MG63 (cell line): ENCODE results near the gene ETF1. TPM values are rescaled to one million over a fixed set of nuclear protein-coding genes. Genes with fewer than 3 reads are reported as not detected.
"Not testable (repeated sequence)": the region's sequence is repeated elsewhere in the genome, so short reads cannot be mapped to it uniquely, and the experiment has no call there.

ENCODE experiments used
- DNase-seq: peaks from one replicate; pipeline ENCODE4 v3.0.0-alpha.2; 2020
- H3K27me3 ChIP-seq: fragments of 250-450 bp; sonication (Bioruptor Pico); 2 replicates; pipeline ENCODE4 v1.5.1; 2020; ENCODE audit warnings: mild to moderate bottlenecking, moderate library complexity
- H3K36me3 ChIP-seq: fragments of 250-450 bp; sonication (Bioruptor Pico); 2 replicates; pipeline ENCODE4 v1.5.1; 2020; ENCODE audit warnings: mild to moderate bottlenecking, moderate library complexity
- H3K4me3 ChIP-seq: fragments of 250-450 bp; sonication (Bioruptor Pico); 2 replicates; pipeline ENCODE4 v1.5.1; 2020; ENCODE audit warnings: mild to moderate bottlenecking, moderate library complexity
- H3K9me3 ChIP-seq: fragments of 250-450 bp; sonication (Bioruptor Pico); 2 replicates; pipeline ENCODE4 v1.5.1; 2020; ENCODE audit warnings: mild to moderate bottlenecking, moderate library complexity
- total RNA-seq: library from RNA; depleted of rRNA; stranded (reverse); fragments of >200 nt; shearing (Covaris generic); gene quantifications from 2 replicates; pipeline ENCODE4 v1.2.3, GENCODE V29; 2014; ENCODE audit warnings: low replicate concordance

Gene ETF1
- total RNA-seq, 1 experiment from 2014 or later: 222 TPM

DNA sequence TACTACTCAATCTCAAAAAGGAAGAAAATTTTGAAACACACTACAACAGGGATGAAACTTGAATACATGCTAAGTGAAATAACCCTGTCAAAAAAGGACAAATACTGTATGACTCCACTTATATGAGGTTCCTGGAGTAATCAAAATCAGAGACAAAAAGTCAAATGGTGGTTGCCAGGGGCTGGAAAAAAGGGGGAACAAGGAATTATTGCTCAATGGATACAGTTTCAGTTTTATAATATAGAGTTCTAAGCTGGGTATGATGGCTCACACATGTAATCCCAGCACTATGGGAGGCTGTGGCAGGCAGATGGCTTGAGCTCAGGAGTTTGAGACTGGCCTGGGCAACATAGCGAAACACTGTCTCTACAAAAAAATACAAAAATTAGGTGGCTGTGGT is 29.0 kb downstream of the ETF1 start:
- no peaks in the 10 kb centered on the region for H3K9me3 ChIP-seq
- H3K27me3 ChIP-seq: no peaks in the 10 kb centered on the region
- peaks cover 92% of the 10 kb centered on the region for H3K36me3 ChIP-seq
- no peak overlapping the region for H3K4me3 ChIP-seq
- no peak for DNase-seq

DNA sequence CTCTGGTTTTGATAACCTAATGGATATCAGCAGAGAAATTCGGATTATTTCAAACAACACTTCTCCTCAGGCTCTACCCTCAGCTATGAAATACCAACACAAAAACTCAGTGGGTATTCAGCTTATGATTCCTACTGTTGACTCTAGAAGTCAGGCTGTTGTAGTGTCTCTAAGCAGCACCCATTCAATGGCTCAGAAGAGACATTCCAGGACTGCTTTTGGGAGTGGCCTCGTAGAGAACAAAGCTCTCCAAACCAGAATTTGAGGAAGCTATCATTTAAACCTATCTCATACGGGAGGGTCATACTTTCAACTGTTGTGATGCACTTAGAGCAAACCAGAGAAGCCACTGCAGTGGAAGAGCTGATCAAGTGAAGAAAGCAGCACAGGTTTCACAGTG is 34.1 kb downstream of the ETF1 start:
- no peaks in the 10 kb centered on the region for H3K27me3 ChIP-seq
- H3K9me3 ChIP-seq: no peaks in the 10 kb centered on the region
- DNase-seq: no peak
- peaks cover 88% of the 10 kb centered on the region for H3K36me3 ChIP-seq
- no peak overlapping the region for H3K4me3 ChIP-seq

- H3K4me3 ChIP-seq, H3K27me3 ChIP-seq, H3K9me3 ChIP-seq: not testable (repeated sequence)
- peak; percentile 60 for DNase-seq
- H3K36me3 ChIP-seq: peaks cover 75% of the 10 kb centered on the region
Measured at GRCh38 chr5:138507485-138507884, 35.6 kb downstream of the ETF1 start.

GRCh38 chr5:138506370-138507306 is 36.4 kb downstream of the ETF1 start:
- H3K36me3 ChIP-seq: peaks cover 68% of the 10 kb centered on the region
- H3K27me3 ChIP-seq: no peaks in the 10 kb centered on the region
- no peaks in the 10 kb centered on the region for H3K9me3 ChIP-seq
- no peak for DNase-seq
- H3K4me3 ChIP-seq: no peak overlapping the region

DNA sequence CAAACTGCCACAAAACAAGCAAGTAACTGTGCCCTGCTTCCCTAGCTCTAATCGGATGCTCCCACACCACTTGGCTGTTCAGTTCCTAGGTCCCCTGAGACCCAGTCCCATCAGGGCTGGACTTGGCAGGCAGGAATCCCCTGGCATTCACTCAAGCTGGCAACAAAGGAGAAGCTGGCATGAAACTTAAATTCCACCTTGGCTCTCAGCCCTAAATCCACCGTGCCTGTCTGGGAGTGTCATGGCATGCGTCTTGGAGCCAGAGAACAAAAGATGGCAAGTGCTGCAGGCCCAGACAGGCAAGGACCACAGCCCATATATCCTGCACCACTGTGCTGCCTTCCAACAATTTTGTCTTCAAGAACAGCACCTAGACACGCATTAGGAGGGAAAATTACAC is 38.2 kb downstream of the ETF1 start:
- no peaks in the 10 kb centered on the region for H3K27me3 ChIP-seq
- DNase-seq: peak; percentile 64
- peaks cover 55% of the 10 kb centered on the region for H3K36me3 ChIP-seq
- H3K4me3 ChIP-seq: no peak overlapping the region
- no peaks in the 10 kb centered on the region for H3K9me3 ChIP-seq

DNA sequence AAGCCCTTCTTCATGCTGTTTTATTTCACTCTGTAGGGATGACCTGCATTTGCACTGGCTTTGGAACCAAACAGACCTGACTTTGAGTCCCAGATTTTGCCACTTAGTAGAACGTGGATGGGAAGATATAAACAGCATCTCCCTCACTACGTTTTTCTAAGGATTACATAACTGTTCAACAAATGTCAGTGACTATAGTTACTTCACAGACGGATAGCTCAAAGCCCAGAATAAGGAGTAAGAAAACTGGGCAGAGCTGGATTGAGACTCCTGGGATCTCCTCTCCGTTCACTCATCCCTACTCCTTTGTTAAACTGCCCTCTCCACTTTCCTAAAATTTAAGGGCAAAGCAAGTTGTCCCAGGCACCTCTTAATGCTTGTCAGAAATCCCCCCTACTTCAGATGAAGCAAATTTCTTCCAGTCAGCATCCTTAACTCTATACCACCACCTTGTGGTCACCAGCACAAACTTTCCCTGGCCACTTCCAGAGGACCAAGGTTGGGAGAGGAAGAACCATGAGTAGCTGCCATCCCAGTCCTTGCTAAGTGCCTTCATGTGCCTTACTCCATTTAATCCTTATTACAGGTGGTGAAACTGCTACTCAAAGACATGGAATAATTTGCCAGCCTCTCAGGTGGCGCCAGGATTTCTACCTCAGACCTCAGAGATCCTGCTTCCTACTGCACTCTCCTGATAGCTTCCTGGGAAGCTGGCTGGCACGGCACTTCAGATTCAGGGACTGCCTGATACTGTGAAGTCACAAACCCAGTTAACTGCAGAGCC is 39.4 kb downstream of the ETF1 start:
- H3K36me3 ChIP-seq: peaks cover 45% of the 10 kb centered on the region
- H3K27me3 ChIP-seq: no peaks in the 10 kb centered on the region
- DNase-seq: peak; percentile 38
- no peaks in the 10 kb centered on the region for H3K9me3 ChIP-seq
- no peak overlapping the region for H3K4me3 ChIP-seq

DNA sequence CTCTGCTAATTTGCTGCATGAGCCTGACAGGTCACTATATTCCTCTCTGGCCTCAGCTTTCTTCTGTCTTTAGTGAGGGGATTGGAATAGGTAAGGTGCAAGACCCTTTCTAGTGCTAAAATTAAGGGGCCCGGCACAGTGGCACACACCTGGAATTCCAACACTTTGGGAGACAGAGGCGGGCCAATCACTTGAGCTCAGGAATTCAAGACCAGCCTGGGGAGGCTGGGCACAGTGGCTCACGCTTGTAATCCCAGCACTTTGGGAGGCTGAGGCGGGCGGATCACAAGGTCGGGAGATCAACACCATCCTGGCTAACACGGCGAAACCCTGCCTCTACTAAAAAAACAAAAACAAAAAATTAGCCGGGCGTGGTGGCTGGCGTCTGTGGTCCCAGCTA is 40.5 kb downstream of the ETF1 start:
- no peak for DNase-seq
- H3K36me3 ChIP-seq: peaks cover 34% of the 10 kb centered on the region
- H3K4me3 ChIP-seq: no peak overlapping the region
- no peaks in the 10 kb centered on the region for H3K27me3 ChIP-seq
- H3K9me3 ChIP-seq: no peaks in the 10 kb centered on the region

GRCh38 chr5:138502121-138502520 is 40.9 kb downstream of the ETF1 start:
- DNase-seq: peak; percentile 24

GRCh38 chr5:138498376-138498775 is 44.7 kb downstream of the ETF1 start:
- DNase-seq: no peak
- no peaks in the 10 kb centered on the region for H3K27me3 ChIP-seq
- H3K36me3 ChIP-seq: no peaks in the 10 kb centered on the region; the same call in 1 of the 2 replicates
- H3K9me3 ChIP-seq: no peaks in the 10 kb centered on the region
- H3K4me3 ChIP-seq: no peak overlapping the region

More at GRCh38 chr5:138502121-138502520, 40.9 kb downstream of the ETF1 start:
- H3K27me3 ChIP-seq: no peaks in the 10 kb centered on the region
- H3K9me3 ChIP-seq: no peaks in the 10 kb centered on the region
- H3K36me3 ChIP-seq: peaks cover 30% of the 10 kb centered on the region
- no peak overlapping the region for H3K4me3 ChIP-seq

- no peaks in the 10 kb centered on the region for H3K36me3 ChIP-seq
- no peaks in the 10 kb centered on the region; the same call in 1 of the 2 replicates for H3K27me3 ChIP-seq
- H3K9me3 ChIP-seq: no peaks in the 10 kb centered on the region
- H3K4me3 ChIP-seq: no peak overlapping the region
- DNase-seq: no peak
Measured at GRCh38 chr5:138495351-138495750, 47.7 kb downstream of the ETF1 start.

- Histone ChIP-seq H3K36me3 (no peaks in the 10 kb centered on the region), H3K27me3 (no peaks in the 10 kb centered on the region; the same call in 1 of the 2 replicates), H3K4me3 (peak overlapping the region; percentile 45), H3K9me3 (no peaks in the 10 kb centered on the region)
- DNase-seq: no peak
Measured at GRCh38 chr5:138492560-138493045, 50.4 kb downstream of the ETF1 start.

- peak; percentile 96 for DNase-seq
- H3K36me3 ChIP-seq: no peaks in the 10 kb centered on the region
- no peaks in the 10 kb centered on the region; the same call in 1 of the 2 replicates for H3K27me3 ChIP-seq
- no peaks in the 10 kb centered on the region for H3K9me3 ChIP-seq
- H3K4me3 ChIP-seq: peak overlapping the region; percentile 45
Measured at GRCh38 chr5:138491669-138492559, 51.1 kb downstream of the ETF1 start.

DNA sequence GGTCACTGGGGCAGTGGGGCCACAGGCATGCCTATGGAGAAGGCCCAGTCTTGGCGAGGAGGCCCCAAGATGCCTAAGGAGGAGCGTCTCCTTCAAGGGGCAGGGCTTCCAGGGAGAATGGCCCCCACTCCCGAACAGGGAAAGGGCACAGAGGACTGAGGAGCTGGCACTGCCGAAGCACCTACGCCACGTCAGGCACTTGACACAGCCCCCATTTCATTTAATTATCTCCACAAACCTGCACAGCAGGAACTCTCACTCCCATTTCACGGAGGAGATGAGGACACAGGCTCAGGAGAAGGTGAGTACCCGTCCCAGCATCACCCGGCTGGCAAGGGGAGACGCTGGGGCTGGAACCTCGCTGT is 51.8 kb downstream of the ETF1 start:
- Histone ChIP-seq H3K4me3 (peak overlapping the region; percentile 45), H3K9me3 (no peaks in the 10 kb centered on the region), H3K27me3 (no peaks in the 10 kb centered on the region; the same call in 1 of the 2 replicates), H3K36me3 (no peaks in the 10 kb centered on the region)
- DNase-seq: no peak

- H3K4me3 ChIP-seq: no peak overlapping the region
- no peak for DNase-seq
Measured at GRCh38 chr5:138490648-138491283, 52.3 kb downstream of the ETF1 start.

DNA sequence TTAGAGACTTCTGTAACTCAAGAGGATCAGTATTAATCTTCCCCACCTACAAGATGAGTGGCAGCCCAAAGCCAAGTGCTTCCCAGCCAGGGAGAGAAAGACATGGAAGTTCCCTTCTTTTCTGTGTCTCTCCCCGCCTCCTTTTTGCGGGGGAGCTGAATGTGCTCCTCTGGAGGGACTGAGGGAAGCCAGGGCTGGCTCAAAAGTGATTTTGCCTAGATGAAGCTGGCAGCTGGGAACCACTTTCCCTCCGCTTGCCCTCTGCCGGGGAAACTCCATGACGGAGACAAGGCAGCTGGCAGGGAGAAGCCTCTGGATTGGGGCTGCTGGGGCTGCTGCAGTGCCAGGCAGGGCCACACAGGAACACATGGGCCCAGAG is 53.4 kb downstream of the ETF1 start:
- DNase-seq: no peak
- Histone ChIP-seq H3K9me3 (no peaks in the 10 kb centered on the region), H3K27me3 (no peaks in the 10 kb centered on the region; the same call in 1 of the 2 replicates), H3K36me3 (no peaks in the 10 kb centered on the region), H3K4me3 (no peak overlapping the region)

More at GRCh38 chr5:138490648-138491283, 52.3 kb downstream of the ETF1 start:
- no peaks in the 10 kb centered on the region for H3K36me3 ChIP-seq
- no peaks in the 10 kb centered on the region; the same call in 1 of the 2 replicates for H3K27me3 ChIP-seq
- H3K9me3 ChIP-seq: no peaks in the 10 kb centered on the region

- DNase-seq: peak; percentile 41
- H3K36me3 ChIP-seq: no peaks in the 10 kb centered on the region
- H3K4me3 ChIP-seq: no peak overlapping the region
- no peaks in the 10 kb centered on the region; the same call in 1 of the 2 replicates for H3K27me3 ChIP-seq
- no peaks in the 10 kb centered on the region for H3K9me3 ChIP-seq
Measured at GRCh38 chr5:138488481-138488945, 54.5 kb downstream of the ETF1 start.
